ENCODE results near the gene B3GLCT. TPM values are rescaled to one million over a fixed set of nuclear protein-coding genes. Genes with fewer than 3 reads are reported as not detected.
A peak's percentile ranks its signal among the peaks of the same experiment; 100 is the strongest.

The B3GLCT gene
- total RNA-seq, 1 donor from 2014 or later, result 25.0 TPM

- DNase-seq (ENCODE audit: low read depth in 2 of 2), result peak in 1 of 2 donors; percentile 8
Measured at GRCh38 chr13:31223640-31224039, 23.9 kb downstream of the B3GLCT start.

GRCh38 chr13:31224174-31224669 is 24.4 kb downstream of the B3GLCT start:
- DNase-seq (ENCODE audit: low read depth in 2 of 2), result no peak

- DNase-seq (ENCODE audit: low read depth in 2 of 2), result no peak
Measured at GRCh38 chr13:31224963-31225559, 25.3 kb downstream of the B3GLCT start.

GRCh38 chr13:31225998-31226675 is 26.4 kb downstream of the B3GLCT start:
- no peak for DNase-seq (ENCODE audit: low read depth in 2 of 2)

- peak in 1 of 2 donors; percentile 16 for DNase-seq (ENCODE audit: low read depth in 2 of 2)
Measured at GRCh38 chr13:31227063-31227462, 27.3 kb downstream of the B3GLCT start.

- no peak for DNase-seq (ENCODE audit: low read depth in 2 of 2)
Measured at GRCh38 chr13:31227870-31228269, 28.1 kb downstream of the B3GLCT start.

GRCh38 chr13:31234729-31235128 is 35.0 kb downstream of the B3GLCT start:
- peak in 1 of 2 donors; percentile 24 for DNase-seq (ENCODE audit: low read depth in 2 of 2)

GRCh38 chr13:31236211-31236786 is 36.5 kb downstream of the B3GLCT start:
- DNase-seq (ENCODE audit: low read depth in 2 of 2), result peak; percentile 51 to 59

- no peak for DNase-seq (ENCODE audit: low read depth in 2 of 2)
Measured at GRCh38 chr13:31240921-31241320, 41.1 kb downstream of the B3GLCT start.

GRCh38 chr13:31242367-31242766 is 42.6 kb downstream of the B3GLCT start:
- no peak for DNase-seq (ENCODE audit: low read depth in 2 of 2)

- DNase-seq (ENCODE audit: low read depth in 2 of 2), result no peak
Measured at GRCh38 chr13:31242916-31243315, 43.1 kb downstream of the B3GLCT start.

GRCh38 chr13:31245598-31246373 is 46.0 kb downstream of the B3GLCT start:
- DNase-seq (ENCODE audit: low read depth in 2 of 2), result no peak

- DNase-seq (ENCODE audit: low read depth in 2 of 2), result no peak
Measured at GRCh38 chr13:31246918-31247317, 47.1 kb downstream of the B3GLCT start.

- DNase-seq (ENCODE audit: low read depth in 2 of 2), result no peak
Measured at GRCh38 chr13:31248361-31248760, 48.6 kb downstream of the B3GLCT start.

GRCh38 chr13:31248965-31249539 is 49.3 kb downstream of the B3GLCT start:
- no peak for DNase-seq (ENCODE audit: low read depth in 2 of 2)

- no peak for DNase-seq (ENCODE audit: low read depth in 2 of 2)
Measured at GRCh38 chr13:31250435-31250834, 50.7 kb downstream of the B3GLCT start.

GRCh38 chr13:31261241-31261640 is 61.5 kb downstream of the B3GLCT start:
- no peak for DNase-seq (ENCODE audit: low read depth in 2 of 2)

- DNase-seq (ENCODE audit: low read depth in 2 of 2), result no peak
Measured at GRCh38 chr13:31263346-31263745, 63.6 kb downstream of the B3GLCT start.

- DNase-seq (ENCODE audit: low read depth in 2 of 2), result peak; percentile 5 to 56
Measured at GRCh38 chr13:31264151-31264550, 64.4 kb downstream of the B3GLCT start.

- no peak for DNase-seq (ENCODE audit: low read depth in 2 of 2)
Measured at GRCh38 chr13:31267126-31267784, 67.5 kb downstream of the B3GLCT start.

- DNase-seq (ENCODE audit: low read depth in 2 of 2), result no peak
Measured at GRCh38 chr13:31274390-31274789, 74.6 kb downstream of the B3GLCT start.

All from lung microvascular endothelial cell (primary cell).